Measurements from ENCODE around the gene FAM120B.

FAM120B gene

GRCh38 chr6:170361335-170361734, 54.8 kb downstream of the FAM120B start:
- Histone ChIP-seq H3K27ac (ENCODE audit: low read depth, low read length, severe bottlenecking) (no peak overlapping the region), H3K9me3 (ENCODE audit: control insufficient read depth, low read length) (no peaks in the 10 kb centered on the region), H3K36me3 (ENCODE audit: control insufficient read depth, insufficient read depth, low read length) (peaks cover 69% of the 10 kb centered on the region), H3K4me3 (ENCODE audit: extremely low read depth, insufficient read depth, low read length, poor library complexity, severe bottlenecking) (no peak overlapping the region), H3K4me1 (ENCODE audit: control insufficient read depth, insufficient read depth, low read length, poor library complexity, severe bottlenecking) (no peaks in the 10 kb centered on the region)
- 100% methylated on average over 2 of the region's 3 CpGs for WGBS, 2 experiments (ENCODE audit: insufficient coverage in 2 of 2)

GRCh38 chr6:170362121-170362520, 55.6 kb downstream of the FAM120B start:
- Histone ChIP-seq H3K4me3 (ENCODE audit: extremely low read depth, insufficient read depth, low read length, poor library complexity, severe bottlenecking) (no peak overlapping the region), H3K4me1 (ENCODE audit: control insufficient read depth, insufficient read depth, low read length, poor library complexity, severe bottlenecking) (no peaks in the 10 kb centered on the region), H3K36me3 (ENCODE audit: control insufficient read depth, insufficient read depth, low read length) (peaks cover 65% of the 10 kb centered on the region), H3K27ac (ENCODE audit: low read depth, low read length, severe bottlenecking) (no peak overlapping the region), H3K9me3 (ENCODE audit: control insufficient read depth, low read length) (no peaks in the 10 kb centered on the region)
- 100% methylated on average over 1 of the region's 1 CpG for whole genome bisulfite sequencing, 2 experiments (ENCODE audit: insufficient coverage in 2 of 2)

- WGBS, 2 experiments (ENCODE audit: insufficient coverage in 2 of 2) = 96 to 100% methylated on average over 3 to 4 of the region's 5 CpGs
- Histone ChIP-seq H3K36me3 (ENCODE audit: control insufficient read depth, insufficient read depth, low read length) (peaks cover 62% of the 10 kb centered on the region), H3K9me3 (ENCODE audit: control insufficient read depth, low read length) (no peaks in the 10 kb centered on the region), H3K4me3 (ENCODE audit: extremely low read depth, insufficient read depth, low read length, poor library complexity, severe bottlenecking) (no peak overlapping the region), H3K4me1 (ENCODE audit: control insufficient read depth, insufficient read depth, low read length, poor library complexity, severe bottlenecking) (no peaks in the 10 kb centered on the region), H3K27ac (ENCODE audit: low read depth, low read length, severe bottlenecking) (no peak overlapping the region)
Measured at GRCh38 chr6:170363255-170363654, 56.7 kb downstream of the FAM120B start.

- Histone ChIP-seq H3K9me3 (ENCODE audit: control insufficient read depth, low read length) (no peaks in the 10 kb centered on the region), H3K36me3 (ENCODE audit: control insufficient read depth, insufficient read depth, low read length) (peaks cover 46% of the 10 kb centered on the region), H3K4me3 (ENCODE audit: extremely low read depth, insufficient read depth, low read length, poor library complexity, severe bottlenecking) (no peak overlapping the region), H3K4me1 (ENCODE audit: control insufficient read depth, insufficient read depth, low read length, poor library complexity, severe bottlenecking) (no peaks in the 10 kb centered on the region), H3K27ac (ENCODE audit: low read depth, low read length, severe bottlenecking) (no peak overlapping the region)
- WGBS, 2 experiments (ENCODE audit: insufficient coverage in 2 of 2) = 95 to 100% methylated on average over 3 of the region's 4 CpGs
Measured at GRCh38 chr6:170365121-170365520, 58.6 kb downstream of the FAM120B start.

- no peak overlapping the region for H3K4me3 ChIP-seq (ENCODE audit: extremely low read depth, insufficient read depth, low read length, poor library complexity, severe bottlenecking)
- 76% methylated on average over 4 of the region's 7 CpGs; no CpG with 5 or more reads in 1 of the 2 experiments for WGBS, 2 experiments (ENCODE audit: insufficient coverage in 2 of 2)
- no peaks in the 10 kb centered on the region for H3K4me1 ChIP-seq (ENCODE audit: control insufficient read depth, insufficient read depth, low read length, poor library complexity, severe bottlenecking)
- H3K9me3 ChIP-seq (ENCODE audit: control insufficient read depth, low read length) = no peaks in the 10 kb centered on the region
- peaks cover 46% of the 10 kb centered on the region for H3K36me3 ChIP-seq (ENCODE audit: control insufficient read depth, insufficient read depth, low read length)
- no peak overlapping the region for H3K27ac ChIP-seq (ENCODE audit: low read depth, low read length, severe bottlenecking)
Measured at GRCh38 chr6:170365593-170365992, 59.0 kb downstream of the FAM120B start.

- no peaks in the 10 kb centered on the region for H3K4me1 ChIP-seq (ENCODE audit: control insufficient read depth, insufficient read depth, low read length, poor library complexity, severe bottlenecking)
- WGBS, 2 experiments (ENCODE audit: insufficient coverage in 2 of 2) = 92 to 93% methylated on average over 6 to 8 of the region's 11 CpGs
- H3K4me3 ChIP-seq (ENCODE audit: extremely low read depth, insufficient read depth, low read length, poor library complexity, severe bottlenecking) = no peak overlapping the region
- peaks cover 51% of the 10 kb centered on the region for H3K36me3 ChIP-seq (ENCODE audit: control insufficient read depth, insufficient read depth, low read length)
- no peak overlapping the region for H3K27ac ChIP-seq (ENCODE audit: low read depth, low read length, severe bottlenecking)
- no peaks in the 10 kb centered on the region for H3K9me3 ChIP-seq (ENCODE audit: control insufficient read depth, low read length)
Measured at GRCh38 chr6:170366248-170366960, 59.8 kb downstream of the FAM120B start.

GRCh38 chr6:170367241-170367640, 60.7 kb downstream of the FAM120B start:
- Histone ChIP-seq H3K9me3 (ENCODE audit: control insufficient read depth, low read length) (no peaks in the 10 kb centered on the region), H3K36me3 (ENCODE audit: control insufficient read depth, insufficient read depth, low read length) (peaks cover 50% of the 10 kb centered on the region), H3K4me3 (ENCODE audit: extremely low read depth, insufficient read depth, low read length, poor library complexity, severe bottlenecking) (no peak overlapping the region), H3K4me1 (ENCODE audit: control insufficient read depth, insufficient read depth, low read length, poor library complexity, severe bottlenecking) (no peaks in the 10 kb centered on the region), H3K27ac (ENCODE audit: low read depth, low read length, severe bottlenecking) (no peak overlapping the region)
- 97% methylated on average over 9 of the region's 10 CpGs for WGBS, 2 experiments (ENCODE audit: insufficient coverage in 2 of 2)

GRCh38 chr6:170368544-170368943, 62.0 kb downstream of the FAM120B start:
- WGBS, 2 experiments (ENCODE audit: insufficient coverage in 2 of 2) = 100% methylated on average over 1 of the region's 2 CpGs; no CpG with 5 or more reads in 1 of the 2 experiments
- no peaks in the 10 kb centered on the region for H3K4me1 ChIP-seq (ENCODE audit: control insufficient read depth, insufficient read depth, low read length, poor library complexity, severe bottlenecking)

GRCh38 chr6:170369403-170369802, 62.8 kb downstream of the FAM120B start:
- no peaks in the 10 kb centered on the region for H3K4me1 ChIP-seq (ENCODE audit: control insufficient read depth, insufficient read depth, low read length, poor library complexity, severe bottlenecking)
- no peak overlapping the region for H3K27ac ChIP-seq (ENCODE audit: low read depth, low read length, severe bottlenecking)
- H3K36me3 ChIP-seq (ENCODE audit: control insufficient read depth, insufficient read depth, low read length) = peaks cover 40% of the 10 kb centered on the region
- no peaks in the 10 kb centered on the region for H3K9me3 ChIP-seq (ENCODE audit: control insufficient read depth, low read length)
- H3K4me3 ChIP-seq (ENCODE audit: extremely low read depth, insufficient read depth, low read length, poor library complexity, severe bottlenecking) = no peak overlapping the region
- WGBS, 2 experiments (ENCODE audit: insufficient coverage in 2 of 2) = 97 to 100% methylated on average over 2 to 3 of the region's 5 CpGs

More at GRCh38 chr6:170368544-170368943, 62.0 kb downstream of the FAM120B start:
- H3K36me3 ChIP-seq (ENCODE audit: control insufficient read depth, insufficient read depth, low read length) = peaks cover 47% of the 10 kb centered on the region
- no peaks in the 10 kb centered on the region for H3K9me3 ChIP-seq (ENCODE audit: control insufficient read depth, low read length)
- no peak overlapping the region for H3K27ac ChIP-seq (ENCODE audit: low read depth, low read length, severe bottlenecking)
- H3K4me3 ChIP-seq (ENCODE audit: extremely low read depth, insufficient read depth, low read length, poor library complexity, severe bottlenecking) = no peak overlapping the region

- peaks cover 38% of the 10 kb centered on the region for H3K36me3 ChIP-seq (ENCODE audit: control insufficient read depth, insufficient read depth, low read length)
- H3K9me3 ChIP-seq (ENCODE audit: control insufficient read depth, low read length) = no peaks in the 10 kb centered on the region
- no peak overlapping the region for H3K27ac ChIP-seq (ENCODE audit: low read depth, low read length, severe bottlenecking)
- WGBS, 2 experiments (ENCODE audit: insufficient coverage in 2 of 2) = 91% methylated on average over 4 of the region's 6 CpGs; no CpG with 5 or more reads in 1 of the 2 experiments
- H3K4me3 ChIP-seq (ENCODE audit: extremely low read depth, insufficient read depth, low read length, poor library complexity, severe bottlenecking) = no peak overlapping the region
- no peaks in the 10 kb centered on the region for H3K4me1 ChIP-seq (ENCODE audit: control insufficient read depth, insufficient read depth, low read length, poor library complexity, severe bottlenecking)
Measured at GRCh38 chr6:170370416-170370815, 63.9 kb downstream of the FAM120B start.

GRCh38 chr6:170371080-170371479, 64.5 kb downstream of the FAM120B start:
- no peaks in the 10 kb centered on the region for H3K4me1 ChIP-seq (ENCODE audit: control insufficient read depth, insufficient read depth, low read length, poor library complexity, severe bottlenecking)
- H3K36me3 ChIP-seq (ENCODE audit: control insufficient read depth, insufficient read depth, low read length) = peaks cover 42% of the 10 kb centered on the region
- H3K9me3 ChIP-seq (ENCODE audit: control insufficient read depth, low read length) = no peaks in the 10 kb centered on the region
- no peak overlapping the region for H3K27ac ChIP-seq (ENCODE audit: low read depth, low read length, severe bottlenecking)
- 98 to 100% methylated on average over 3 to 4 of the region's 4 CpGs for WGBS, 2 experiments (ENCODE audit: insufficient coverage in 2 of 2)
- no peak overlapping the region for H3K4me3 ChIP-seq (ENCODE audit: extremely low read depth, insufficient read depth, low read length, poor library complexity, severe bottlenecking)
